ENCODE results near the gene GALNT12.

DNA sequence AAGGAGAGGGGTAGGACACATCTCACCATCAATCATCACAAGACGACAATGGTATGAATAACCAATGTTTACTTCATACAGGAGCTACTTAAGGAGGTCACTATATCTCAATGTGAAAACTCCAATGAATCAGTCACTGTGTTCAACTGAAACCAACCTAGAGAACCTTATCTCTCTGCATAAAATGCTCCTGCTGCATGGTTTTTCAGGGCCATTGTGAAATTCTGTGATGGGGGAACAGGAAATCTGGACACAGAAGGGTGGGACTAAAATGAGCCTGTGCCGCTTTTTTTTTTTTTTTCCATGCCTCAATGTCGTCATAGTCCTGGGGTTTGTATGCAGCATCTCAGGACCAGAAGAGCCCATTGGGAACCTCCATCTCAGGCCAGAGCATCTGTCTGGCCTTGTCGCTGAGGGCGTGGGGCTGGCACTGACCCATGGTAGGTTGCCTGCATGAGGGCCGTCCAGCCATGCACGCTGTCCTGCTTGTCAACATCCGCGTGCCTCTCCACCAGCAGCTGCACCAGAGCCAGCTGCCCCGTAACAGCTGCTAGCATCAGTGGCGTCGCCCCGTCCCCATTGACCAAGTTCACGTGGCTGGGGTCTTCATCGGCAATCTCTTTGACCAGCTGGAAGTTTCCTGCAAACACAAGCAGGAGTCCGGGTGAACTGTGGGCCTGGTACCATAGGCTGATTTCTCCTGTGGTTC, 23.8 kb upstream of the GALNT12 start:
- no peak for TF ChIP-seq TAF1 (IDR thresholded peaks at IDR 0.05; ENCODE audit: low read depth)
- no peak for TF ChIP-seq CREB1 (IDR thresholded peaks at IDR 0.05; ENCODE audit: low read depth)
- TF ChIP-seq RAD21 (IDR thresholded peaks at IDR 0.05; ENCODE audit: low read depth) = no peak
- TF ChIP-seq, protein P1, sequence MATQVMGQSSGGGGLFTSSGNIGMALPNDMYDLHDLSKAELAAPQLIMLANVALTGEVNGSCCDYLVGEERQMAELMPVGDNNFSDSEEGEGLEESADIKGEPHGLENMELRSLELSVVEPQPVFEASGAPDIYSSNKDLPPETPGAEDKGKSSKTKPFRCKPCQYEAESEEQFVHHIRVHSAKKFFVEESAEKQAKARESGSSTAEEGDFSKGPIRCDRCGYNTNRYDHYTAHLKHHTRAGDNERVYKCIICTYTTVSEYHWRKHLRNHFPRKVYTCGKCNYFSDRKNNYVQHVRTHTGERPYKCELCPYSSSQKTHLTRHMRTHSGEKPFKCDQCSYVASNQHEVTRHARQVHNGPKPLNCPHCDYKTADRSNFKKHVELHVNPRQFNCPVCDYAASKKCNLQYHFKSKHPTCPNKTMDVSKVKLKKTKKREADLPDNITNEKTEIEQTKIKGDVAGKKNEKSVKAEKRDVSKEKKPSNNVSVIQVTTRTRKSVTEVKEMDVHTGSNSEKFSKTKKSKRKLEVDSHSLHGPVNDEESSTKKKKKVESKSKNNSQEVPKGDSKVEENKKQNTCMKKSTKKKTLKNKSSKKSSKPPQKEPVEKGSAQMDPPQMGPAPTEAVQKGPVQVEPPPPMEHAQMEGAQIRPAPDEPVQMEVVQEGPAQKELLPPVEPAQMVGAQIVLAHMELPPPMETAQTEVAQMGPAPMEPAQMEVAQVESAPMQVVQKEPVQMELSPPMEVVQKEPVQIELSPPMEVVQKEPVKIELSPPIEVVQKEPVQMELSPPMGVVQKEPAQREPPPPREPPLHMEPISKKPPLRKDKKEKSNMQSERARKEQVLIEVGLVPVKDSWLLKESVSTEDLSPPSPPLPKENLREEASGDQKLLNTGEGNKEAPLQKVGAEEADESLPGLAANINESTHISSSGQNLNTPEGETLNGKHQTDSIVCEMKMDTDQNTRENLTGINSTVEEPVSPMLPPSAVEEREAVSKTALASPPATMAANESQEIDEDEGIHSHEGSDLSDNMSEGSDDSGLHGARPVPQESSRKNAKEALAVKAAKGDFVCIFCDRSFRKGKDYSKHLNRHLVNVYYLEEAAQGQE (IDR thresholded peaks at IDR 0.05; ENCODE audit: low read depth) = no peak
- TF ChIP-seq CEBPB (IDR thresholded peaks at IDR 0.05) = no peak
- no peak for TF ChIP-seq FOXM1 (IDR thresholded peaks at IDR 0.05; ENCODE audit: borderline replicate concordance, low read depth)
- TF ChIP-seq EP300 (IDR thresholded peaks at IDR 0.05; ENCODE audit: borderline replicate concordance) = no peak
- TF ChIP-seq, protein P2, sequence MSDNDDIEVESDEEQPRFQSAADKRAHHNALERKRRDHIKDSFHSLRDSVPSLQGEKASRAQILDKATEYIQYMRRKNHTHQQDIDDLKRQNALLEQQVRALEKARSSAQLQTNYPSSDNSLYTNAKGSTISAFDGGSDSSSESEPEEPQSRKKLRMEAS (IDR thresholded peaks at IDR 0.05) = no peak
- no peak for TF ChIP-seq ZBTB7A (IDR thresholded peaks at IDR 0.05; ENCODE audit: low read depth)
- TF ChIP-seq YY1 (IDR thresholded peaks at IDR 0.05; ENCODE audit: low read depth) = no peak
- TF ChIP-seq EGR1 (IDR thresholded peaks at IDR 0.05) = no peak
